ENCODE results near the gene TNK2.

DNA sequence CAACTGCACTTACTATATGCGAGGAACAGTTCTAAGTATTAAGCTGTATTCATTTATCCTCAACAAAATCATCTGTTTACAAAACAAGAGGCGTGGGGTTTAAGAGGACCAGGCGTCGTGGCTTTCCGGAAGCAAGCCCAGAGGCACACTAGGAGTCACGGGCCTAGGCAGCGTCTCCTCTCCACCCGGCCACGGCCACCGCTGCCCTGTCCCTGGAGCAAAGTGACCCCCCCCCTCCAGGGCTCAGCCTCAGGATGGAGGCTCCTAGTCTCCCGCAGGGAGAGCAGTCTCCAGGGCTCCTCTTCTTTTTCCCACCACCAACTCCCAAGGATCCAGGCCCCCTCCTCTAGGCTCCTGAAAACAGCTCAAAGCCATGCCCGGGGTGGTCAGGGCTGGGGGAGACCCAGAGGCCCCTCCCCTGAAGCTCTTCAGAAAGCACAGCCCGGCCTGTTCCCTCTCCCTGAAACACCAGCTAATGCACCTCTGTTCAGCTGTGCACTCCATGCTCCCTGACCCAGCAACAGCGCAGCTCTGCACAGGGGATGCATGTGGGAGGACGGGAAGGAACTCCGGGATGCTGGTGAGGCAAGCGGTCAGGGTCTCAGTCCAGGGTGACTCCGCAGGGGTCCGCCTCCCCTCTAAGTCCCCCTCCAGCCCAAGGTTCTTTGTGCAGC lies 16.8 kb downstream of the TNK2 start:
- no peak for TF ChIP-seq ZNF274 (IDR thresholded peaks at IDR 0.05; ENCODE audit: low read depth, low read length)
- TF ChIP-seq YY1 (IDR thresholded peaks at IDR 0.05; ENCODE audit: insufficient read depth, insufficient read length), result no peak
